Smooth muscle cell (in vitro differentiated cells): Measurements from ENCODE around the gene ASPSCR1. TPM values are rescaled to one million over a fixed set of nuclear protein-coding genes. Genes with fewer than 3 reads are reported as not detected.

Experiments used
- DNase-seq: peaks from one replicate; lab custom pipeline; 2025; ENCODE audit not compliant: unreplicated experiment; lab: John Stamatoyannopoulos, UW
- H2AFZ ChIP-seq: fragments of 200-600 bp; sonication (generic); 2 replicates; pipeline ENCODE4 v1.6.0; 2016; ENCODE audit warnings: antibody characterized with exemption, low read depth, mild to moderate bottlenecking
- H3F3A ChIP-seq: fragments of 200-600 bp; sonication (generic); 2 replicates; pipeline ENCODE4 v1.6.0; 2017; ENCODE audit warnings: antibody characterized with exemption, low read depth
- H3K27ac ChIP-seq: fragments of 200-600 bp; sonication (generic); 2 replicates; pipeline ENCODE4 v1.5.1; 2016; ENCODE audit warnings: low read depth, mild to moderate bottlenecking
- H3K27me3 ChIP-seq: fragments of 200-600 bp; sonication (generic); 2 replicates; pipeline ENCODE4 v1.6.1; 2016; ENCODE audit warnings: low read depth, mild to moderate bottlenecking
- H3K36me3 ChIP-seq: fragments of 200-600 bp; sonication (generic); 2 replicates; pipeline ENCODE4 v1.5.1; 2016; ENCODE audit warnings: low read depth
- H3K4me1 ChIP-seq: fragments of 200-600 bp; sonication (generic); 2 replicates; pipeline ENCODE4 v1.5.1; 2016; ENCODE audit warnings: low read depth
- H3K4me2 ChIP-seq: fragments of 200-600 bp; sonication (generic); 2 replicates; pipeline ENCODE4 v1.6.0; 2016; ENCODE audit warnings: mild to moderate bottlenecking
- H3K4me3 ChIP-seq: fragments of 200-600 bp; sonication (generic); 2 replicates; pipeline ENCODE4 v1.5.1; 2016; ENCODE audit warnings: mild to moderate bottlenecking
- H3K79me2 ChIP-seq: fragments of 200-600 bp; sonication (generic); 2 replicates; pipeline ENCODE4 v1.6.0; 2016; ENCODE audit warnings: low read depth, mild to moderate bottlenecking
- H3K9ac ChIP-seq: fragments of 200-600 bp; sonication (generic); 2 replicates; pipeline ENCODE4 v1.6.0; 2016; ENCODE audit warnings: low read depth
- H3K9me3 ChIP-seq: fragments of 200-600 bp; sonication (generic); replicated peaks from 2 replicates; pipeline ENCODE4 v1.5.1; 2016; ENCODE audit warnings: low read depth
- H4K20me1 ChIP-seq: fragments of 200-600 bp; sonication (generic); 2 replicates; pipeline ENCODE4 v1.6.0; 2016; ENCODE audit warnings: low read depth
- WGBS: methylation state at CpG from one replicate; pipeline ENCODE4 v1.1.7; 2016; ENCODE audit warnings: low lambda C conversion rate; 5-methylcytosine and 5-hydroxymethylcytosine counted together
- polyA plus RNA-seq: library from polyadenylated mRNA; unstranded; fragments of >200 nt; fragmentation: Nextera tagmentation; extraction: Ambion mirVana; gene quantifications from 2 replicates; pipeline ENCODE4 v1.2.1, GENCODE V29; 2016
- total RNA-seq: library from RNA; depleted of rRNA; stranded (reverse); fragments of >200 nt; gene quantifications from 2 replicates; pipeline ENCODE4 v1.2.3, GENCODE V29; 2014
- TF ChIP-seq, protein P1 (sequence below): fragments of 200-600 bp; sonication (generic); IDR thresholded peaks from 2 replicates; pipeline ENCODE4 v1.5.1; 2017; ENCODE audit warnings: borderline replicate concordance, mild to moderate bottlenecking, antibody characterized with exemption; ENCODE audit not compliant: insufficient read depth, poor library complexity, severe bottlenecking

The ASPSCR1 gene
- total and polyA plus RNA-seq, 2 experiments from 2014 or later = 28.4 to 44.0 TPM

DNA sequence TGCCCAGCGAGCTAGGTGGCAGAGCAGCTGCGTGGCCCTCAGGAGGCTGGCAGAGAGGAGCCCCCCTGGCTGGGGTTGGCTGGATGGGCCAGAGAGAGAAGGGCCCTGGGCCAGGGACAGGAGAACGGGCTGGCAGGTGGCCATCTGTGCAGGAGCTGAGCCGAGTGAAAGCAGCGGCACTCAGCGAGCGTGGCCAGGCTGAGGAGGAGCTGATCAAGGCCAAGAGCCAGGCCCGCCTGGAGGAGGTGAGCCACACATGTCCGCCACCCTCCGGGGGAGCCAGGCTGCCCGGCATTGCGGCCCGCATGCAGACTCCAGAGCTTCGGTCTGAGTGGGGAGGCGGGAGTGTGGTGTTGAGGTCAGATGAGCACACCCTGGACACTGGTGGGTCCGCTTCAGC is 52.0 kb downstream of the ASPSCR1 start:
- no peaks in the 10 kb centered on the region for H4K20me1 ChIP-seq
- TF ChIP-seq, protein P1, sequence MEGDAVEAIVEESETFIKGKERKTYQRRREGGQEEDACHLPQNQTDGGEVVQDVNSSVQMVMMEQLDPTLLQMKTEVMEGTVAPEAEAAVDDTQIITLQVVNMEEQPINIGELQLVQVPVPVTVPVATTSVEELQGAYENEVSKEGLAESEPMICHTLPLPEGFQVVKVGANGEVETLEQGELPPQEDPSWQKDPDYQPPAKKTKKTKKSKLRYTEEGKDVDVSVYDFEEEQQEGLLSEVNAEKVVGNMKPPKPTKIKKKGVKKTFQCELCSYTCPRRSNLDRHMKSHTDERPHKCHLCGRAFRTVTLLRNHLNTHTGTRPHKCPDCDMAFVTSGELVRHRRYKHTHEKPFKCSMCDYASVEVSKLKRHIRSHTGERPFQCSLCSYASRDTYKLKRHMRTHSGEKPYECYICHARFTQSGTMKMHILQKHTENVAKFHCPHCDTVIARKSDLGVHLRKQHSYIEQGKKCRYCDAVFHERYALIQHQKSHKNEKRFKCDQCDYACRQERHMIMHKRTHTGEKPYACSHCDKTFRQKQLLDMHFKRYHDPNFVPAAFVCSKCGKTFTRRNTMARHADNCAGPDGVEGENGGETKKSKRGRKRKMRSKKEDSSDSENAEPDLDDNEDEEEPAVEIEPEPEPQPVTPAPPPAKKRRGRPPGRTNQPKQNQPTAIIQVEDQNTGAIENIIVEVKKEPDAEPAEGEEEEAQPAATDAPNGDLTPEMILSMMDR = no peak

DNA sequence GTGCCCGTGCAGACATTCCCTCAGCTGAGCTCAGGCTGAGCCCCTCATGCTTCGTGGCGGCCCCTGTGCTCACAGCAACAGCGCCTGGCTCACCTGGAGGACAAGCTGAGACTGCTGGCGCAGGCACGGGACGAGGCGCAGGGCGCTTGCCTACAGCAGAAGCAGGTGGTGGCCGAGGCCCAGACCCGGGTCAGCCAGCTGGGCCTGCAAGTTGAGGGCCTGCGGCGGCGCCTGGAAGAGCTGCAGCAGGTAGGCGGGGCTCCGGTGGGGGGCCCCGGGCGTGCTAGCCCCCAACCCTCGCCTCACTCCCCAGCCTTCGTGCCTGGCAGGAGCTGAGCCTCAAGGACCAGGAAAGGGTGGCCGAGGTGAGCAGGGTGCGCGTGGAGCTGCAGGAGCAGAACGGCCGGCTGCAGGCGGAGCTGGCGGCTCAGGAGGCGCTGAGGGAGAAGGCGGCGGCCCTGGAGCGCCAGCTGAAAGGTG is 52.6 kb downstream of the ASPSCR1 start:
- Histone ChIP-seq H3K27ac (no peak overlapping the region), H3K4me3 (peak overlapping the region; percentile 79), H3K4me1 (no peaks in the 10 kb centered on the region), H3K9ac (no peak overlapping the region), H3F3A (no peaks in the 10 kb centered on the region), H3K79me2 (no peaks in the 10 kb centered on the region), H4K20me1 (no peaks in the 10 kb centered on the region), H3K27me3 (no peaks in the 10 kb centered on the region), H3K9me3 (no peaks in the 10 kb centered on the region), H3K36me3 (no peaks in the 10 kb centered on the region), H3K4me2 (peak overlapping the region; percentile 98), H2AFZ (no peak overlapping the region)
- no peak for DNase-seq
- 71% methylated on average over 31 of the region's 31 CpGs for WGBS
- TF ChIP-seq, protein P1 = no peak

More for the DNA sequence above, 52.0 kb downstream of the ASPSCR1 start:
- no peaks in the 10 kb centered on the region for H3K36me3 ChIP-seq
- no peak overlapping the region for H3K27ac ChIP-seq
- 96% methylated on average over 16 of the region's 16 CpGs for WGBS
- H3K27me3 ChIP-seq = no peaks in the 10 kb centered on the region
- H3K79me2 ChIP-seq = no peaks in the 10 kb centered on the region
- peaks cover under 1% of the 10 kb centered on the region for H3K4me1 ChIP-seq
- no peak overlapping the region for H3K4me2 ChIP-seq
- no peak for DNase-seq
- no peaks in the 10 kb centered on the region for H3F3A ChIP-seq
- H2AFZ ChIP-seq = no peak overlapping the region
- no peak overlapping the region for H3K4me3 ChIP-seq
- no peak overlapping the region for H3K9ac ChIP-seq
- no peaks in the 10 kb centered on the region for H3K9me3 ChIP-seq

DNA sequence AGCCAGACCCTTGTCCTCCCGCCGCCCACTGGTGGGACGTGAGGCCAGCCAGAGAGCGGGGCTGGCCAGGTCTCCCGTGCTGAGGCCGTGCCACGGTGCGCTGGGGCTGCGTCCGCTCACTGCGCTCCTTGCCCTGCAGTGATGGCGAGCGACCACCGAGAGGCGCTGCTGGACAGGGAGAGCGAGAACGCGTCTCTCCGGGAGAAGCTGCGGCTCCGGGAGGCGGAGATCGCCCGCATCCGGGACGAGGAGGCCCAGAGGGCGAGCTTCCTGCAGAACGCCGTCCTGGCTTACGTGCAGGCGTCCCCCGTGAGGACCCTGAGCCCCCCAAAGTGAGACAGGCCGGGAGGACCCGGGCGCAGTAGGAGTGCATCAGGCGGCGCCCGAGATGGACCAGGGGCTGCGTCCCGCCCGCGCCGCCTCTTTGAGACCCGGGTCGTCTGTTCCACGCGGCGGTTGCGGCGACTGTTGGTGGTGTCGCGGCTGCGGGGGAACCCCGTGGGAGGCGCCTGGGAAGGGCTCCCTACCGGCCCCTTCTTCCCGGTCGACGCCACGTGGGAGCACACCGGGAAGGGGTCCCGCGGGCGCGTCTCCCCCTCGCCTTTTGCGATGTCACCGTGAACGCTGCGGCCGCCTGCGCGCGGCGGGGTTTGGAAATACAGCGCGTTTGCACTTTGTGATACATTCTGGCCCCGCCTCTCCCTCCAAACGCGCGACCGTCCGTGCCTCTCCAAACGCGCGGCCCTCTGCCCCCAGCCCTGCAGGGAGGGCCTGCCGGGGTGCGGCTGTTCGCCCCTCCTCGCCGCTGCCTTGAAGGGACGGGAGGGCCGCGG is 53.3 kb downstream of the ASPSCR1 start:
- Histone ChIP-seq H3K27me3 (no peaks in the 10 kb centered on the region), H4K20me1 (no peaks in the 10 kb centered on the region), H3K36me3 (no peaks in the 10 kb centered on the region), H3K9ac (no peak overlapping the region), H3K79me2 (no peaks in the 10 kb centered on the region), H3F3A (peaks cover 6% of the 10 kb centered on the region), H3K27ac (no peak overlapping the region), H3K9me3 (no peaks in the 10 kb centered on the region), H3K4me1 (no peaks in the 10 kb centered on the region), H3K4me3 (peak overlapping the region; percentile 79), H2AFZ (peak overlapping the region; percentile 23), H3K4me2 (peak overlapping the region; percentile 98)
- WGBS = under 1% methylated on average over 84 of the region's 94 CpGs
- peak; percentile 73 for DNase-seq
- TF ChIP-seq, protein P1 = peak; percentile 90
